ENCODE data around the gene KLHL3.

DNA sequence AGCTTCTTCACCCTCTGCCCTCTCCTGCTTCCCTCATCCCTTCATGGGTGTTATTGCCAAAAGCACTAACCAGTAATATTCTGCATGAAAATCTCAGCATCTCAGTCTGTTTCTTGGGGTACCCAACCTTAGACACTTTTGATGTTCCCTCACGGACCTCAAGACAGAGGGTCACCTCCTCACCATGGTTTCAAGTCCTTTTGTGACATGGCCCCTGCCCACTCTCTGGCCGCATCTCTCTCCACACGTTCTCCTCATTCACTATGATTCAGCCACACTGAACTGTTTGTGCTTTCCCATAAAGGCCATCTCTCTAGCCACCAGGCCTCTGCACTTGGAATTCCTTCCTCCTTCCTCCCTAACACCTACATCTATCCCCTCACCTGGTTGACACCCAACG is 125.3 kb downstream of the KLHL3 start:
- no peak for TF ChIP-seq ESRRA (IDR thresholded peaks at IDR 0.05; ENCODE audit: borderline replicate concordance, low read depth)
- TF ChIP-seq, protein P1, sequence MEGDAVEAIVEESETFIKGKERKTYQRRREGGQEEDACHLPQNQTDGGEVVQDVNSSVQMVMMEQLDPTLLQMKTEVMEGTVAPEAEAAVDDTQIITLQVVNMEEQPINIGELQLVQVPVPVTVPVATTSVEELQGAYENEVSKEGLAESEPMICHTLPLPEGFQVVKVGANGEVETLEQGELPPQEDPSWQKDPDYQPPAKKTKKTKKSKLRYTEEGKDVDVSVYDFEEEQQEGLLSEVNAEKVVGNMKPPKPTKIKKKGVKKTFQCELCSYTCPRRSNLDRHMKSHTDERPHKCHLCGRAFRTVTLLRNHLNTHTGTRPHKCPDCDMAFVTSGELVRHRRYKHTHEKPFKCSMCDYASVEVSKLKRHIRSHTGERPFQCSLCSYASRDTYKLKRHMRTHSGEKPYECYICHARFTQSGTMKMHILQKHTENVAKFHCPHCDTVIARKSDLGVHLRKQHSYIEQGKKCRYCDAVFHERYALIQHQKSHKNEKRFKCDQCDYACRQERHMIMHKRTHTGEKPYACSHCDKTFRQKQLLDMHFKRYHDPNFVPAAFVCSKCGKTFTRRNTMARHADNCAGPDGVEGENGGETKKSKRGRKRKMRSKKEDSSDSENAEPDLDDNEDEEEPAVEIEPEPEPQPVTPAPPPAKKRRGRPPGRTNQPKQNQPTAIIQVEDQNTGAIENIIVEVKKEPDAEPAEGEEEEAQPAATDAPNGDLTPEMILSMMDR (IDR thresholded peaks at IDR 0.05 in 2 of 3, conservative IDR thresholded peaks at IDR 0.05 in 1 of 3; ENCODE audit: insufficient read depth in 2 of 3, low read depth in 1 of 3, low read length in 3 of 3) = no peak
- TF ChIP-seq ZNF274 (IDR thresholded peaks at IDR 0.05; ENCODE audit: borderline replicate concordance, low read depth, low read length) = no peak
- TF ChIP-seq, protein P2, sequence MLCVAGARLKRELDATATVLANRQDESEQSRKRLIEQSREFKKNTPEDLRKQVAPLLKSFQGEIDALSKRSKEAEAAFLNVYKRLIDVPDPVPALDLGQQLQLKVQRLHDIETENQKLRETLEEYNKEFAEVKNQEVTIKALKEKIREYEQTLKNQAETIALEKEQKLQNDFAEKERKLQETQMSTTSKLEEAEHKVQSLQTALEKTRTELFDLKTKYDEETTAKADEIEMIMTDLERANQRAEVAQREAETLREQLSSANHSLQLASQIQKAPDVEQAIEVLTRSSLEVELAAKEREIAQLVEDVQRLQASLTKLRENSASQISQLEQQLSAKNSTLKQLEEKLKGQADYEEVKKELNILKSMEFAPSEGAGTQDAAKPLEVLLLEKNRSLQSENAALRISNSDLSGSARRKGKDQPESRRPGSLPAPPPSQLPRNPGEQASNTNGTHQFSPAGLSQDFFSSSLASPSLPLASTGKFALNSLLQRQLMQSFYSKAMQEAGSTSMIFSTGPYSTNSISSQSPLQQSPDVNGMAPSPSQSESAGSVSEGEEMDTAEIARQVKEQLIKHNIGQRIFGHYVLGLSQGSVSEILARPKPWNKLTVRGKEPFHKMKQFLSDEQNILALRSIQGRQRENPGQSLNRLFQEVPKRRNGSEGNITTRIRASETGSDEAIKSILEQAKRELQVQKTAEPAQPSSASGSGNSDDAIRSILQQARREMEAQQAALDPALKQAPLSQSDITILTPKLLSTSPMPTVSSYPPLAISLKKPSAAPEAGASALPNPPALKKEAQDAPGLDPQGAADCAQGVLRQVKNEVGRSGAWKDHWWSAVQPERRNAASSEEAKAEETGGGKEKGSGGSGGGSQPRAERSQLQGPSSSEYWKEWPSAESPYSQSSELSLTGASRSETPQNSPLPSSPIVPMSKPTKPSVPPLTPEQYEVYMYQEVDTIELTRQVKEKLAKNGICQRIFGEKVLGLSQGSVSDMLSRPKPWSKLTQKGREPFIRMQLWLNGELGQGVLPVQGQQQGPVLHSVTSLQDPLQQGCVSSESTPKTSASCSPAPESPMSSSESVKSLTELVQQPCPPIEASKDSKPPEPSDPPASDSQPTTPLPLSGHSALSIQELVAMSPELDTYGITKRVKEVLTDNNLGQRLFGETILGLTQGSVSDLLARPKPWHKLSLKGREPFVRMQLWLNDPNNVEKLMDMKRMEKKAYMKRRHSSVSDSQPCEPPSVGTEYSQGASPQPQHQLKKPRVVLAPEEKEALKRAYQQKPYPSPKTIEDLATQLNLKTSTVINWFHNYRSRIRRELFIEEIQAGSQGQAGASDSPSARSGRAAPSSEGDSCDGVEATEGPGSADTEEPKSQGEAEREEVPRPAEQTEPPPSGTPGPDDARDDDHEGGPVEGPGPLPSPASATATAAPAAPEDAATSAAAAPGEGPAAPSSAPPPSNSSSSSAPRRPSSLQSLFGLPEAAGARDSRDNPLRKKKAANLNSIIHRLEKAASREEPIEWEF (CRISPR knock-in tag; IDR thresholded peaks at IDR 0.05) = no peak
- TF ChIP-seq, protein P3, sequence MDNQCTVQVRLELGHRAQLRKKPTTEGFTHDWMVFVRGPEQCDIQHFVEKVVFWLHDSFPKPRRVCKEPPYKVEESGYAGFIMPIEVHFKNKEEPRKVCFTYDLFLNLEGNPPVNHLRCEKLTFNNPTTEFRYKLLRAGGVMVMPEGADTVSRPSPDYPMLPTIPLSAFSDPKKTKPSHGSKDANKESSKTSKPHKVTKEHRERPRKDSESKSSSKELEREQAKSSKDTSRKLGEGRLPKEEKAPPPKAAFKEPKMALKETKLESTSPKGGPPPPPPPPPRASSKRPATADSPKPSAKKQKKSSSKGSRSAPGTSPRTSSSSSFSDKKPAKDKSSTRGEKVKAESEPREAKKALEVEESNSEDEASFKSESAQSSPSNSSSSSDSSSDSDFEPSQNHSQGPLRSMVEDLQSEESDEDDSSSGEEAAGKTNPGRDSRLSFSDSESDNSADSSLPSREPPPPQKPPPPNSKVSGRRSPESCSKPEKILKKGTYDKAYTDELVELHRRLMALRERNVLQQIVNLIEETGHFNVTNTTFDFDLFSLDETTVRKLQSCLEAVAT (IDR thresholded peaks at IDR 0.05) = no peak
- no peak for TF ChIP-seq CEBPB (tag; IDR thresholded peaks at IDR 0.05)
- TF ChIP-seq ZNF311 (CRISPR knock-in tag; IDR thresholded peaks at IDR 0.05) = no peak
- TF ChIP-seq, protein P4, sequence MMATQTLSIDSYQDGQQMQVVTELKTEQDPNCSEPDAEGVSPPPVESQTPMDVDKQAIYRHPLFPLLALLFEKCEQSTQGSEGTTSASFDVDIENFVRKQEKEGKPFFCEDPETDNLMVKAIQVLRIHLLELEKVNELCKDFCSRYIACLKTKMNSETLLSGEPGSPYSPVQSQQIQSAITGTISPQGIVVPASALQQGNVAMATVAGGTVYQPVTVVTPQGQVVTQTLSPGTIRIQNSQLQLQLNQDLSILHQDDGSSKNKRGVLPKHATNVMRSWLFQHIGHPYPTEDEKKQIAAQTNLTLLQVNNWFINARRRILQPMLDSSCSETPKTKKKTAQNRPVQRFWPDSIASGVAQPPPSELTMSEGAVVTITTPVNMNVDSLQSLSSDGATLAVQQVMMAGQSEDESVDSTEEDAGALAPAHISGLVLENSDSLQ (IDR thresholded peaks at IDR 0.05) = no peak
